Esophagus squamous epithelium (tissue), 5 donors: ENCODE results near the gene MT1F. TPM values are rescaled to one million over a fixed set of nuclear protein-coding genes. Genes with fewer than 3 reads are reported as not detected.
"Not testable (repeated sequence)": the region's sequence is repeated elsewhere in the genome, so short reads cannot be mapped to it uniquely, and the experiment has no call there.

Experiments used
- DNase-seq: peaks from one replicate; lab custom pipeline; 2025; lab: John Stamatoyannopoulos, UW
- H3K27ac ChIP-seq, 4 donors: fragments of 200-600 bp; sonication (generic); one replicate each; pipeline ENCODE4 v1.5.1; 2016 to 2019; ENCODE audit warnings: mild to moderate bottlenecking in 1 of 4
- H3K27me3 ChIP-seq, 4 donors: fragments of 200-600 bp; sonication (generic); 1 replicate in 3 of 4; 2 replicates in 1 of 4; pipeline versions ENCODE4 v1.5.1 to v1.6.0; 2017 to 2021; ENCODE audit warnings: antibody characterized with exemption in 1 of 4
- H3K36me3 ChIP-seq, 3 donors: fragments of 200-600 bp; sonication (generic); one replicate each; pipeline ENCODE4 v1.5.1; 2016 to 2019
- H3K4me1 ChIP-seq, 3 donors: fragments of 200-600 bp; sonication (generic); one replicate each; pipeline ENCODE4 v1.5.1; 2017 to 2019
- H3K4me3 ChIP-seq, 4 donors: fragments of 200-600 bp; sonication (generic); 1 replicate in 3 of 4; 2 replicates in 1 of 4; pipeline ENCODE4 v1.5.1; 2016 to 2019; ENCODE audit warnings: mild to moderate bottlenecking in 2 of 4, moderate library complexity in 1 of 4
- H3K9me3 ChIP-seq, 3 donors: fragments of 200-600 bp; sonication (generic); one replicate each; pipeline ENCODE4 v1.5.1; 2016 to 2019
- POLR2A ChIP-seq, 4 donors: fragments of 450-650 bp; IDR thresholded peaks; one replicate each; pipeline ENCODE4 v1.6.1; 2017; ENCODE audit warnings: antibody characterized with exemption in 4 of 4, mild to moderate bottlenecking in 4 of 4, moderate library complexity in 3 of 4
- WGBS, 2 donors: methylation state at CpG; one replicate each; pipeline ENCODE4 v1.1.5; 2018; 5-methylcytosine and 5-hydroxymethylcytosine counted together
- intact Hi-C: fragments of 100-400 bp; cut with DNase I; formaldehyde crosslinking; loops from one replicate; pipeline ENCODE4 v1.15.0; 2022
- total RNA-seq, 4 donors: library from RNA; depleted of rRNA; stranded (reverse); fragments of >200 nt; gene quantifications; one replicate each; pipeline ENCODE4 v1.1.0, GENCODE V29; 2016
- TF ChIP-seq, protein P1 (sequence below), 6 experiments: fragments of 450-650 bp in 4 of 6; fragments of 200-600 bp in 2 of 6; sonication (generic) in 2 of 6; IDR thresholded peaks; one replicate each; pipeline ENCODE4 v1.5.1; 2016 to 2019; ENCODE audit warnings: antibody characterized with exemption in 6 of 6, mild to moderate bottlenecking in 4 of 6, moderate library complexity in 4 of 6
- donor health status: DM: yes; HTN: yes; CAD: no.

The MT1F gene
- total RNA-seq, 4 donors from 2014 or later: 2.8 to 4.2 (median 2.9) TPM; not detected in 1

DNA sequence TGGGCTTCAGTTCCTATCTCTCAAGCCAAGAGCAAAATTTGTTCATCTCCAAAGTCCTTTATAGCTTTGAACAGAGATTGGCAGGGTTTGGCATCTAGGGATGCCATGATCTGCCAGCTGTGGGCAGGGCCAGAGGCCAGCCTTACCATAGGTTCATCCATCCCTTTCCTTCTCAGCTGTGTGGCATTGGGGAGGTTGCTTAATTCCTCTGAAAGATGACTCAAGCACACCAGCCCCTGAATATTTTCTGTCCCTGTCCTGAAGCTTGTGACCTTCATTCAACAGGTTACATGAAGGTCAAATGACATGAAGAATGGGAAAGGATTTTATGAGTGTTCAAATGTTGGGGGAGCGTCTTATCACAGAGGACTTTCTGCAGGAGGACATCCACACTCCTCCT lies 6.7 kb downstream of the MT1F start:
- Histone ChIP-seq H3K4me1 (peaks cover 19 to 42% (median 19%) of the 10 kb centered on the region in 3 donors), H3K9me3 (no peaks in the 10 kb centered on the region), H3K36me3 (no peaks in the 10 kb centered on the region), H3K27me3 (peaks cover 0 to 100% (median 10%) of the 10 kb centered on the region in 4 donors), H3K4me3 (no peak overlapping the region), H3K27ac (no peak overlapping the region)
- DNase-seq: no peak
- TF ChIP-seq, protein P1, sequence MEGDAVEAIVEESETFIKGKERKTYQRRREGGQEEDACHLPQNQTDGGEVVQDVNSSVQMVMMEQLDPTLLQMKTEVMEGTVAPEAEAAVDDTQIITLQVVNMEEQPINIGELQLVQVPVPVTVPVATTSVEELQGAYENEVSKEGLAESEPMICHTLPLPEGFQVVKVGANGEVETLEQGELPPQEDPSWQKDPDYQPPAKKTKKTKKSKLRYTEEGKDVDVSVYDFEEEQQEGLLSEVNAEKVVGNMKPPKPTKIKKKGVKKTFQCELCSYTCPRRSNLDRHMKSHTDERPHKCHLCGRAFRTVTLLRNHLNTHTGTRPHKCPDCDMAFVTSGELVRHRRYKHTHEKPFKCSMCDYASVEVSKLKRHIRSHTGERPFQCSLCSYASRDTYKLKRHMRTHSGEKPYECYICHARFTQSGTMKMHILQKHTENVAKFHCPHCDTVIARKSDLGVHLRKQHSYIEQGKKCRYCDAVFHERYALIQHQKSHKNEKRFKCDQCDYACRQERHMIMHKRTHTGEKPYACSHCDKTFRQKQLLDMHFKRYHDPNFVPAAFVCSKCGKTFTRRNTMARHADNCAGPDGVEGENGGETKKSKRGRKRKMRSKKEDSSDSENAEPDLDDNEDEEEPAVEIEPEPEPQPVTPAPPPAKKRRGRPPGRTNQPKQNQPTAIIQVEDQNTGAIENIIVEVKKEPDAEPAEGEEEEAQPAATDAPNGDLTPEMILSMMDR (IDR thresholded peaks at IDR 0.05): no peak
- no peak for TF ChIP-seq POLR2A (IDR thresholded peaks at IDR 0.05)
- intact Hi-C loops: no loop called here
- 93 to 100% methylated on average over 1 of the region's 1 CpG for WGBS, 2 donors

DNA sequence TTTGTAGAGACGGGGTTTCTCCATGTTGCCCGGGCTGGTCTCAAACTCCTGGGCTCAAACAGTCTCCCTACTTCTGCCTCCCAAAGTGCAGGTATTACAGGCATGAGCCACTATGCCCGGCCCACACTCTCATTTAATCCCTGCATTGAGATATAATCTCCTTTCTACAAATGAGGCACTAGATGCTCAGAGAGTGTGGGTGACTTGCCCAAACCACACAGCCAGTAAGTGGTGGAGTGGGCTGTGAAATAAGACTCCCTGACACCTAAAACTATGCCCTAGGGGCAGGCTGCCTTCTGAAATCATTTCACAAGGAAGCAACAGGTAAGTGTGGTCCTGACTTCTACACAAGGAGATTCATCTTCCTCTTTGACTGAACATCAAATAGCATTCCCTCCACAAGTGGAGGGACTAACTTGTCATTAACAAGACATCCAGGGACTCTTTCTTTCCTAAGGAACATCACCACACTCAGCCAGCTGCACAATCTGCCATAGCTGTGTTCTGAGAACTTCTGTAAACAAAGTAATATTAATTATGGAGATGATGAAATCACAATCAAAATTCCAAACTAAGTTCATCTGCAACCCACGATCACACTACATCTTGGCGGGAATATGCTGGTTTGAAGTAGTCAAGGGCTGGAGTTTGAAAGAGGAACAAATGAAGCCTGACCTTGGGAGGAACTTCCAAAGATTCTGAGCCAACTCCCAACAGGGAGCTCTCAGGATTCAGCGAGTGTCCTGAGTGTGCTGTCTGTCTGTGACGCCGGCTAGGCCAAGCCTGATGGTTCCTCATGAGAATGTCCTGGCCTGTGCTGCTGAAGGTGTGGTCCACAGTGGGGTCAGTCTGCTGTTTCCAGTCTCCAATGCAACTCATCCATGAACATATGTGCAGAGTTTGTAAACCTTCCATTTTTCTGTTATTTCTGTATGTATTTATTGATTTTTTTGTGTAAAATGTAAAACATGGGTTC lies 7.8 kb downstream of the MT1F start:
- peak overlapping the region in 1 of 4 donors; percentile 29 for H3K27ac ChIP-seq
- peaks cover 19 to 50% (median 25%) of the 10 kb centered on the region in 3 donors for H3K4me1 ChIP-seq
- H3K36me3 ChIP-seq, intact Hi-C loops, DNase-seq, H3K4me3 ChIP-seq, H3K9me3 ChIP-seq: not testable (repeated sequence)
- H3K27me3 ChIP-seq: peaks cover 0 to 100% (median 10%) of the 10 kb centered on the region in 4 donors
- 67 to 72% methylated on average over 8 of the region's 8 CpGs for WGBS, 2 donors

DNA sequence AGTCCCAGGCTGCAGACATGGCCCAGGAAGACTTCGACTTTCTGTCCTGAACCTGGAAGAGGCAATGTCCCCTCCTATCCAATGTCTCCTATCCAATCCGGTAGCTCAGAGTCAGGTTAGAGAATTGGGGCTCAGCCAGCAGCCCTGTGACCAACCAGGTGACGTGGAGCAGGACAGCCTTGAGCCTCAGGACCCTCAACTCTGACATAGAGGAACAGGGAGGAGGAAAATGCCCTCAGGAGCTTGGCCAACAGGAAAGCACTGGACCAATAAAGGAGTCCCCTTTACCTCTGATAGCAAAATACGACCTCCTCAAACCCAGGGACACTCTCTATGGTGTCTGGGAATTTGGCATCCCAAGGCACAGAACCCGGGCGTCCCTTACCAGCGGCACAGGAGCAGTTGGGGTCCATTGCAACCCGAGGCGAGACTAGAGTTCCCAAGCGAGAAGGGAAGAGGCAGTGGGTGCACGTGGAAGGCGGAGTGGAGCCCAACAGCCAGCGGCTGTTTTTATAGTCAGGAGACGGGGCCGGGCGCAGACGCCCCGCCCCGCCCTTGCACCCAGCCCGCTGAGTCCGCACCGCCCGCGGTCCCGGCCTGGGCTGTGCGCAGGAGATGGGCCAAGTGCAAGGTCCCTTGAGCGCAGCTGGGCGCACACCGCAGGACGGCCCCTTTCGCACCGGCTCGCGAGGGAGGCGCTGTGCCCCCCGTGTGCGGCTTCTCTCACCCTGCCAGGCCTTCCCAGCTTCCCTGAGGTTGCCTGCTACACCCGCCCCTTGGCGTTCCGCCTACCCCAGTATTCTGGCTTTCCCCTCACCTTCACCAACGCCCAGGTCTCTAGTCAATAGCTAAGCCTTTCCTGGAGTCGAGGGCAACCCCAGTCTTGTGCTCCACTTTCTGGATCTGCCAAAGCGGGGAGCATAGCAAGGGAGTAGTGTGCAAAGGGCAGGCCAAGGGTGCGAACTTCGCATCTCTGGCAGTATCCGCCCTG lies 10.1 kb downstream of the MT1F start, which contains the start of gene MT1G:
Gene MT1G (minus strand): TSS at position 485 of the 991 bp plus-strand sequence. CDS start 72 bp downstream, at position 413.
- Histone ChIP-seq H3K4me3 (peak within 1 kb of the TSS in 3 of 4 donors; percentile 20 to 54 (median 40)), H3K27ac (peak within 1 kb of the TSS in 2 of 4 donors; percentile 31 to 61), H3K27me3 (peaks cover 0 to 100% (median 4%) of the 10 kb centered on the region in 4 donors), H3K9me3 (no peaks in the 10 kb centered on the region), H3K4me1 (peaks cover 14 to 47% (median 25%) of the 10 kb centered on the region in 3 donors), H3K36me3 (no peaks in the 10 kb centered on the region)
- intact Hi-C loops: no loop called here
- DNase-seq: no peak
- TF ChIP-seq, protein P1 (IDR thresholded peaks at IDR 0.05): no peak
- peak in 2 of 4 donors; percentile 37 to 56 for TF ChIP-seq POLR2A (IDR thresholded peaks at IDR 0.05)
- WGBS, 2 donors: 13 to 21% methylated on average over 28 to 30 of the region's 46 CpGs

DNA sequence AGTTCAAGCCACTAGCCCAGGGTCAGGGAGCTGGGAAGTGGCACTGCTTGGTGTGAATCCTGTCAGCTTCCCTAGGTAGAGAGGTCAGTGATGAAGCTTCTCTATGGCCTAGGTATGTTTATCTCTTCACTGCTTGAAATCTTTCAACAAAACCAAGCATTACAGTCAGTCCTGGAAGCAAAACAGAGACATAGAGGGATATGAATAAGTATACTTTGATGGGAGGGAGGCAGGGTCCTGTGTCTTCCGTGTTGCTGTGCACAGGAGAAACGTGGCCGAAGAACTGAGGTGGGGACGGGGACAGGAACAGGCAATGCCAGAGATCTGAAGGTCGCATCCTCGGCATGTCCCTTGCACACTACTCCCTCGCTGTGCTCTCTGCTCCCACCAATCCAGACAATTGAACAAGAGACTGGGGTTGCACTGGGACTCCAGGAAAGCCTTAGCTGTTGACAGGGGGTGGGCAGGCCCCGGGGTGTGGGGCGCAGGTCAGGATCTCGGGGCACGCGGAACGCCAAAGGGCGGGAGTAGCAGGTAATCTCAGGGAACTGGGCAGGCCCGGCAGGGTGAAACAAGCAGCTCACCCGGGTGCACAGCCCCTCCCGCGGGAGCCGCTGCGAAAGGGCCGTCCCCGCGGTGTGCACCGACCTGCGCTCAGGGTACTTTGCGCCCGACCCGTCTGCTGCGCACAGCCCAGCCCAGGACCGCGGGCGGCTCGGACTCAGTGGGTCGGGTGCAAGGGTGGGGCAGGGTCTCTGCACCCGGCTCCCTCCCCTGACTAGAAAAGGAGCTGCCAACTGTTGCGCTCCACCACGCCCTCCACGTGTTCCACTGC lies 11.5 kb downstream of the MT1F start, which contains the start of gene MT1H:
Gene MT1H (plus strand): TSS at position 810 of the 835 bp plus-strand sequence. CDS start 71 bp downstream, outside the sequence.
- H3K9me3 ChIP-seq: no peaks in the 10 kb centered on the region
- H3K27me3 ChIP-seq: peaks cover 0 to 91% (median 0%) of the 10 kb centered on the region in 4 donors
- TF ChIP-seq, protein P1 (IDR thresholded peaks at IDR 0.05): no peak
- no peak for TF ChIP-seq POLR2A (IDR thresholded peaks at IDR 0.05)
- intact Hi-C loops: no loop called here
- no peaks in the 10 kb centered on the region for H3K36me3 ChIP-seq
- peaks cover 14 to 42% (median 25%) of the 10 kb centered on the region in 3 donors for H3K4me1 ChIP-seq
- 27 to 32% methylated on average over 4 to 15 of the region's 38 CpGs for WGBS, 2 donors
- no peak within 1 kb of the TSS for H3K27ac ChIP-seq
- peak within 1 kb of the TSS in 3 of 4 donors; percentile 3 to 46 (median 24) for H3K4me3 ChIP-seq
- no peak for DNase-seq
